Suprapubic skin (tissue), 4 donors: ENCODE measurements around the gene CELA2A.

ENCODE experiments used
- EP300 ChIP-seq: sonication (generic); formaldehyde crosslinking; IDR thresholded peaks from one replicate; pipeline ENCODE4 v1.6.1; 2017; ENCODE audit warnings: antibody characterized with exemption
- POLR2A ChIP-seq, 2 donors: fragments of 450-650 bp; IDR thresholded peaks; one replicate each; pipeline ENCODE4 v1.6.1; 2017; ENCODE audit warnings: antibody characterized with exemption in 2 of 2, mild to moderate bottlenecking in 2 of 2, moderate library complexity in 2 of 2
- POLR2AphosphoS5 ChIP-seq, 3 donors: sonication (generic); formaldehyde crosslinking; IDR thresholded peaks; one replicate each; pipeline ENCODE4 v1.6.1; 2017; ENCODE audit warnings: antibody characterized with exemption in 3 of 3
- TF ChIP-seq, protein P1 (sequence below), 2 donors: fragments of 200-600 bp in 1 of 2; fragments of 450-650 bp in 1 of 2; sonication (generic) in 1 of 2; IDR thresholded peaks; one replicate each; pipeline ENCODE4 v1.5.1; 2016 to 2019; ENCODE audit warnings: antibody characterized with exemption in 2 of 2, mild to moderate bottlenecking in 1 of 2, moderate library complexity in 1 of 2

DNA sequence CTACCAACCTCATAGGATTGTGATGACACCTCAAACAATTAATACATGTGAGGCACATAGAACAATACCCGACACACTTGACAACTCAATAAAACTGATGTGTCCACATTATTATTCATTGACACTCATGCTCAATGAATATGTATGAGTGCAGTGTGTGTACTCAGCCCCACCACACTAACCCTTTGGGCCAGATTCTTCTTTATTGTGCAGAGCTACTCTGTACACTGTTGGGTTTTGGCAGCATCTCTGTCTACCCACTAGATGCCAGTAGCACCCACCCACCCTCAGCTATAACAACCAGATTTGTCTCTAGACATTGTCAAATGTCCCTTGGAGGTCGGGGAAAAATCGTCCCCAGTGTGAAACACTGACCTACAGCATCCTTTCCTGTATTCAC is 57.4 kb downstream of the CELA2A start:
- TF ChIP-seq, protein P1, sequence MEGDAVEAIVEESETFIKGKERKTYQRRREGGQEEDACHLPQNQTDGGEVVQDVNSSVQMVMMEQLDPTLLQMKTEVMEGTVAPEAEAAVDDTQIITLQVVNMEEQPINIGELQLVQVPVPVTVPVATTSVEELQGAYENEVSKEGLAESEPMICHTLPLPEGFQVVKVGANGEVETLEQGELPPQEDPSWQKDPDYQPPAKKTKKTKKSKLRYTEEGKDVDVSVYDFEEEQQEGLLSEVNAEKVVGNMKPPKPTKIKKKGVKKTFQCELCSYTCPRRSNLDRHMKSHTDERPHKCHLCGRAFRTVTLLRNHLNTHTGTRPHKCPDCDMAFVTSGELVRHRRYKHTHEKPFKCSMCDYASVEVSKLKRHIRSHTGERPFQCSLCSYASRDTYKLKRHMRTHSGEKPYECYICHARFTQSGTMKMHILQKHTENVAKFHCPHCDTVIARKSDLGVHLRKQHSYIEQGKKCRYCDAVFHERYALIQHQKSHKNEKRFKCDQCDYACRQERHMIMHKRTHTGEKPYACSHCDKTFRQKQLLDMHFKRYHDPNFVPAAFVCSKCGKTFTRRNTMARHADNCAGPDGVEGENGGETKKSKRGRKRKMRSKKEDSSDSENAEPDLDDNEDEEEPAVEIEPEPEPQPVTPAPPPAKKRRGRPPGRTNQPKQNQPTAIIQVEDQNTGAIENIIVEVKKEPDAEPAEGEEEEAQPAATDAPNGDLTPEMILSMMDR (IDR thresholded peaks at IDR 0.05): no peak
- TF ChIP-seq POLR2AphosphoS5 (IDR thresholded peaks at IDR 0.05) (no peak), POLR2A (IDR thresholded peaks at IDR 0.05) (no peak), EP300 (no peak)
